T-cell (primary cell): ENCODE measurements around the gene HJV. TPM values are rescaled to one million over a fixed set of nuclear protein-coding genes. Genes with fewer than 3 reads are reported as not detected.
A peak's percentile ranks its signal among the peaks of the same experiment; 100 is the strongest.
"Not testable (repeated sequence)": the region's sequence is repeated elsewhere in the genome, so short reads cannot be mapped to it uniquely, and the experiment has no call there.

ENCODE experiments used
- ATAC-seq, 4 experiments: fragments of 200-7000 bp in 3 of 4; fragments of 150-1000 bp in 1 of 4; cut with Tn5 transposase; replicated peaks in 1 of 4; 1 replicate in 3 of 4; 2 replicates in 1 of 4; pipeline ENCODE4 v1.10.0; 2021; ENCODE audit warnings: moderate library complexity in 3 of 4, mild to moderate bottlenecking in 2 of 4, moderate number of reproducible peaks in 1 of 4
- CTCF ChIA-PET, 2 donors: fragments of 300-600 bp; sonication (Branson Sonifier 250); formaldehyde crosslinking; loops; one replicate each; lab custom pipeline; 2022; ENCODE audit warnings: antibody characterized with exemption in 2 of 2; lab: Charles Lee
- POLR2A ChIA-PET, 2 donors: fragments of 300-600 bp; sonication (Branson Sonifier 250); formaldehyde crosslinking; loops; one replicate each; lab custom pipeline; 2022; ENCODE audit warnings: antibody characterized with exemption in 2 of 2; lab: Charles Lee
- DNase-seq, 35 experiments: peaks; one replicate each; pipeline versions ENCODE4 v3.0.0 to v3.0.0-alpha.2; 2013 to 2023
- H3K27ac ChIP-seq: one replicate; pipeline ENCODE4 v1.5.1; 2013; ENCODE audit warnings: low read length
- H3K27me3 ChIP-seq, 2 experiments: replicated peaks in 1 of 2; 1 replicate in 1 of 2; 2 replicates in 1 of 2; pipeline versions ENCODE4 v1.6.1 to v1.7.0; 2013; ENCODE audit warnings: low read length in 1 of 2, mixed read lengths in 1 of 2; ENCODE audit not compliant: control insufficient read depth in 2 of 2, insufficient read depth in 2 of 2; ENCODE audit errors: extremely low read depth in 1 of 2
- H3K36me3 ChIP-seq, 2 donors: 1 replicate in 1 of 2; 2 replicates in 1 of 2; pipeline versions ENCODE4 v1.6.1 to v1.7.0; 2013; ENCODE audit warnings: low read length in 1 of 2; ENCODE audit not compliant: control insufficient read depth in 2 of 2, insufficient read depth in 1 of 2; ENCODE audit errors: extremely low read depth in 1 of 2
- H3K4me1 ChIP-seq, 2 experiments: 1 replicate in 1 of 2; 2 replicates in 1 of 2; pipeline versions ENCODE4 v1.6.1 to v1.7.0; 2013; ENCODE audit warnings: low read length in 2 of 2, mixed read lengths in 1 of 2; ENCODE audit not compliant: insufficient read depth in 2 of 2, control insufficient read depth in 1 of 2; ENCODE audit errors: extremely low read depth in 1 of 2
- H3K4me3 ChIP-seq, 2 donors: 1 replicate in 1 of 2; 2 replicates in 1 of 2; pipeline versions ENCODE4 v1.5.1 to v1.7.0; 2013; ENCODE audit warnings: mild to moderate bottlenecking in 2 of 2, low read length in 1 of 2, moderate library complexity in 1 of 2; ENCODE audit not compliant: control insufficient read depth in 1 of 2; ENCODE audit errors: extremely low read depth in 1 of 2
- H3K9me3 ChIP-seq: 2 replicates; pipeline ENCODE4 v1.7.0; 2013
- H3K27ac Mint-ChIP-seq, 2 donors: one replicate each; pipeline ENCODE4 v1.8.0; 2020 to 2021; ENCODE audit warnings: mild to moderate bottlenecking in 2 of 2, mixed read lengths in 2 of 2
- H3K27me3 Mint-ChIP-seq, 2 donors: one replicate each; pipeline ENCODE4 v1.8.0; 2021 to 2022; ENCODE audit warnings: mixed read lengths in 2 of 2
- H3K36me3 Mint-ChIP-seq: one replicate; pipeline ENCODE4 v1.8.0; 2021; ENCODE audit warnings: mixed read lengths
- H3K4me1 Mint-ChIP-seq, 3 donors: one replicate each; pipeline ENCODE4 v1.8.0; 2020 to 2022; ENCODE audit warnings: mixed read lengths in 3 of 3, mild to moderate bottlenecking in 1 of 3
- H3K4me3 Mint-ChIP-seq, 3 donors: one replicate each; pipeline ENCODE4 v1.8.0; 2020 to 2022; ENCODE audit warnings: mild to moderate bottlenecking in 3 of 3, mixed read lengths in 3 of 3, moderate library complexity in 3 of 3
- H3K9me3 Mint-ChIP-seq, 3 donors: one replicate each; pipeline ENCODE4 v1.8.0; 2020 to 2022; ENCODE audit warnings: mixed read lengths in 3 of 3
- WGBS: methylation state at CpG from one replicate; pipeline ENCODE4 v1.1.5; 2013; ENCODE audit warnings: missing lambda C conversion rate; ENCODE audit not compliant: insufficient coverage; 5-methylcytosine and 5-hydroxymethylcytosine counted together
- total RNA-seq, 35 experiments: library from RNA in 6 of 35; stranded (reverse) in 6 of 35; fragments of 120-200 nt in 1 of 35; gene quantifications; one replicate each; pipeline versions ENCODE4 v1.2.1 to v1.2.4 and lab custom pipeline; 2013 to 2026

The HJV gene
- total RNA-seq, 5 donors from 2014 or later (not counting 1 experiment from before 2014, with no cell fraction given): not detected

- H3K27ac Mint-ChIP-seq: peak overlapping the region in 1 of 2 donors; percentile 56
- H3K4me3 ChIP-seq, POLR2A ChIA-PET, H3K27me3 ChIP-seq, H3K9me3 ChIP-seq, H3K9me3 Mint-ChIP-seq, H3K27ac ChIP-seq, H3K4me1 ChIP-seq, ATAC-seq, H3K36me3 Mint-ChIP-seq, H3K27me3 Mint-ChIP-seq, DNase-seq, H3K36me3 ChIP-seq: not testable (repeated sequence)
- H3K4me1 Mint-ChIP-seq: peaks cover 13 to 26% (median 24%) of the 10 kb centered on the region in 3 donors
- CTCF ChIA-PET: interaction anchor here in 1 of 2 donors (0.7 kb wide), 1 partner anchor 73 kb away, joined by 3 read pairs; no protein-coding TSS in a partner anchor
- 90% methylated on average over 9 of the region's 12 CpGs for WGBS
- H3K4me3 Mint-ChIP-seq: peak overlapping the region in 1 of 3 donors; percentile 2
These were observed 28.5 kb upstream of the HJV start for GRCh38 chr1:146049866-146050651.

GRCh38 chr1:146049436-146049835, 27.9 kb upstream of the HJV start:
- no peaks in the 10 kb centered on the region for H3K9me3 Mint-ChIP-seq
- 90% methylated on average over 17 of the region's 27 CpGs for WGBS

GRCh38 chr1:146048514-146049115, 27.1 kb upstream of the HJV start:
- not testable (repeated sequence) for H3K36me3 ChIP-seq, H3K27me3 ChIP-seq, H3K36me3 Mint-ChIP-seq, H3K4me1 ChIP-seq, H3K9me3 ChIP-seq, H3K4me3 Mint-ChIP-seq, H3K9me3 Mint-ChIP-seq, ATAC-seq, H3K27ac ChIP-seq, H3K4me3 ChIP-seq, DNase-seq, H3K27me3 Mint-ChIP-seq
- 94% methylated on average over 3 of the region's 8 CpGs for WGBS
- H3K27ac Mint-ChIP-seq: peak overlapping the region in 1 of 2 donors; percentile 53
- ChIA-PET POLR2A (interaction anchor here in 1 of 2 donors (0.6 kb wide), 1 partner anchor 46 kb away, joined by 3 read pairs; no protein-coding TSS in a partner anchor), CTCF (interaction anchor here in 1 of 2 donors (0.5 to 0.7 kb wide), 2 partner anchors 9 to 12 kb away, joined by 3 read pairs; no protein-coding TSS in a partner anchor)
- H3K4me1 Mint-ChIP-seq: peaks cover 13 to 26% (median 24%) of the 10 kb centered on the region in 3 donors

More at GRCh38 chr1:146049436-146049835, 27.9 kb upstream of the HJV start:
- no peaks in the 10 kb centered on the region for H3K9me3 ChIP-seq
- CTCF ChIA-PET: interaction anchor here in 1 of 2 donors (0.5 kb wide), 1 partner anchor 9 kb away, joined by 3 read pairs; no protein-coding TSS in a partner anchor
- Mint-ChIP-seq H3K36me3 (no peaks in the 10 kb centered on the region), H3K27me3 (no peaks in the 10 kb centered on the region), H3K4me3 (no peak overlapping the region), H3K4me1 (peaks cover 13 to 26% (median 24%) of the 10 kb centered on the region in 3 donors), H3K27ac (peak overlapping the region; percentile 43 to 53)
- DNase-seq (peak in 2 of 35 experiments; percentile 15 to 21), ATAC-seq (peak in 1 of 4 experiments; percentile 18)
- H3K36me3 ChIP-seq: no peaks in the 10 kb centered on the region
- H3K4me3 ChIP-seq: no peak overlapping the region
- no peak overlapping the region for H3K27ac ChIP-seq
- no peaks in the 10 kb centered on the region for H3K27me3 ChIP-seq
- POLR2A ChIA-PET: no interaction called here
- peaks cover 0 to 7% of the 10 kb centered on the region in 2 experiments for H3K4me1 ChIP-seq

- H3K4me3 ChIP-seq: no peak overlapping the region
- Mint-ChIP-seq H3K4me1 (peaks cover 13 to 21% (median 19%) of the 10 kb centered on the region in 3 donors), H3K27ac (no peak overlapping the region), H3K9me3 (no peaks in the 10 kb centered on the region), H3K4me3 (no peak overlapping the region), H3K36me3 (no peaks in the 10 kb centered on the region), H3K27me3 (no peaks in the 10 kb centered on the region)
- CTCF ChIA-PET: interaction anchor here in 1 of 2 donors (1.1 kb wide), 1 partner anchor 20 kb away, joined by 3 read pairs; no protein-coding TSS in a partner anchor
- DNase-seq: no peak
- H3K27ac ChIP-seq: no peak overlapping the region
- ATAC-seq: no peak
- H3K4me1 ChIP-seq: peaks cover 0 to 5% of the 10 kb centered on the region in 2 experiments
- WGBS: no CpG with 5 or more reads among the region's 1 CpG
- POLR2A ChIA-PET: interaction anchor here (0.6 kb wide), 3 partner anchors 9 to 124 kb away, joined by 4 to 8 read pairs (median 5); no protein-coding TSS in a partner anchor
- H3K36me3 ChIP-seq: no peaks in the 10 kb centered on the region
- H3K9me3 ChIP-seq: no peaks in the 10 kb centered on the region
- no peaks in the 10 kb centered on the region for H3K27me3 ChIP-seq
These were observed 25.1 kb upstream of the HJV start for GRCh38 chr1:146046664-146047063.

- Histone ChIP-seq H3K27ac (no peak overlapping the region), H3K9me3 (no peaks in the 10 kb centered on the region), H3K36me3 (no peaks in the 10 kb centered on the region), H3K4me1 (peaks cover 7 to 32% of the 10 kb centered on the region in 2 experiments), H3K4me3 (no peak overlapping the region), H3K27me3 (no peaks in the 10 kb centered on the region)
- no peaks in the 10 kb centered on the region for H3K36me3 Mint-ChIP-seq
- CTCF ChIA-PET: interaction anchor here (0.6 to 2.3 kb wide), 3 partner anchors 9 to 146 kb away, joined by 3 to 7 read pairs (median 6); no protein-coding TSS in a partner anchor
- peak overlapping the region in 2 of 3 donors; percentile 18 to 96 for H3K4me3 Mint-ChIP-seq
- POLR2A ChIA-PET: interaction anchor here in 1 of 2 donors (0.7 kb wide), 1 partner anchor 168 kb away, joined by 4 read pairs; no protein-coding TSS in a partner anchor
- no peak for ATAC-seq
- H3K27me3 Mint-ChIP-seq: peaks cover 0 to 6% of the 10 kb centered on the region in 2 donors
- DNase-seq: no peak
- 77% methylated on average over 9 of the region's 9 CpGs for WGBS
- H3K4me1 Mint-ChIP-seq: peaks cover 28 to 45% (median 35%) of the 10 kb centered on the region in 3 donors
- H3K27ac Mint-ChIP-seq: peak overlapping the region in 1 of 2 donors; percentile 82
- H3K9me3 Mint-ChIP-seq: no peaks in the 10 kb centered on the region
These were observed 18.3 kb upstream of the HJV start for GRCh38 chr1:146039844-146040194.
